ENCODE results near the gene AHNAK2. TPM values are rescaled to one million over a fixed set of nuclear protein-coding genes. Genes with fewer than 3 reads are reported as not detected.

Gene AHNAK2
- total and polyA plus RNA-seq, 2 of the 13 experiments (the other 11 are each of a cell fraction or from before 2014, with no cell fraction given), result 0.11 to 0.18 TPM

- BruUV-seq (replicated peaks), result no TSS peak
- in situ Hi-C loops (cut with HindIII; ENCODE audit: extremely low pct_ligation_motif_present, low pct_unique_long_range_greater_than_20kb), result no loop called here
- H2AFZ ChIP-seq (ENCODE audit: low read length), result no peak overlapping the region
- no peaks in the 10 kb centered on the region for H4K20me1 ChIP-seq (ENCODE audit: insufficient read depth, low read length)
- H3K9ac ChIP-seq (ENCODE audit: insufficient read depth, low read depth, low read length), result no peak overlapping the region
- peaks cover 25 to 90% of the 10 kb centered on the region in 2 experiments for H3K27me3 ChIP-seq (ENCODE audit: control insufficient read depth in 1 of 2, insufficient read depth in 2 of 2, low read length in 2 of 2)
- WGBS (ENCODE audit: low lambda C conversion rate), result 22% methylated on average over 32 of the region's 42 CpGs
- H3K4me2 ChIP-seq (ENCODE audit: low read depth, low read length), result no peak overlapping the region
- POLR2A ChIA-PET, result no interaction called here
- H3K4me3 ChIP-seq (replicated peaks in 1 of 3; ENCODE audit: insufficient read depth in 1 of 3, low read depth in 2 of 3, low read length in 3 of 3), result no peak overlapping the region
- H3K79me2 ChIP-seq (ENCODE audit: insufficient read depth, low read length), result no peaks in the 10 kb centered on the region
- intact Hi-C loops (cut with micrococcal nuclease; ENCODE audit: unreplicated experiment), result loop anchor here (2.0 kb wide), 1 partner anchor 15 kb away; no protein-coding TSS in a partner anchor
- DNase-seq (ENCODE audit: low spot score) (no peak), ATAC-seq (no peak), FAIRE-seq (no peak)
- CTCF ChIA-PET (ENCODE audit: low intra/inter-chr PET ratio, low total read pairs), result interaction anchor here (1.5 to 1.6 kb wide), 2 partner anchors 112 kb away, joined by 4 to 5 read pairs; no protein-coding TSS in a partner anchor
- H3K27ac ChIP-seq (ENCODE audit: extremely low read length, insufficient read depth, low read length), result no peak overlapping the region
- H3K9me3 ChIP-seq (ENCODE audit: low read length), result no peaks in the 10 kb centered on the region
- TF ChIP-seq ZNF280B (CRISPR knock-in tag; IDR thresholded peaks at IDR 0.05; ENCODE audit: borderline replicate concordance) (no peak), ZNF781 (CRISPR knock-in tag; IDR thresholded peaks at IDR 0.05; ENCODE audit: borderline replicate concordance, not compliant biosample characterization) (no peak), ZNF674 (CRISPR knock-in tag; IDR thresholded peaks at IDR 0.05; ENCODE audit: low read depth) (no peak), KLF15 (CRISPR knock-in tag; IDR thresholded peaks at IDR 0.05; ENCODE audit: borderline replicate concordance) (no peak)
- no peaks in the 10 kb centered on the region for H3K36me3 ChIP-seq (replicated peaks in 1 of 2; ENCODE audit: control insufficient read depth in 1 of 2, insufficient read depth in 2 of 2, low read length in 2 of 2)
- H3K4me1 ChIP-seq (ENCODE audit: insufficient read depth, low read length), result no peaks in the 10 kb centered on the region; the same call in 1 of the 2 replicates
Measured at GRCh38 chr14:104933746-104934733, 44.1 kb downstream of the AHNAK2 start.
